Activated naive CD8-positive, alpha-beta T cell treated with anti-CD3 and anti-CD28 coated beads, Interleukin-2, amount 10 ng/mL, durations not matched to agents 7 days and 5 days (primary cell): ENCODE measurements around the gene FNTB. TPM values are rescaled to one million over a fixed set of nuclear protein-coding genes. Genes with fewer than 3 reads are reported as not detected.
A peak's percentile ranks its signal among the peaks of the same experiment; 100 is the strongest.

ENCODE experiments used
- ATAC-seq: fragments of 150-1000 bp; cut with Tn5 transposase; one replicate; pipeline ENCODE4 v1.10.0; 2021; ENCODE audit warnings: low read depth, moderate library complexity
- POLR2A ChIA-PET: fragments of 350-600 bp; sonication (Branson Sonifier 250); formaldehyde crosslinking; loops from one replicate; lab custom pipeline; 2021; ENCODE audit warnings: antibody characterized with exemption; lab: Charles Lee
- DNase-seq: peaks from one replicate; pipeline ENCODE4 v3.0.0; 2021
- H3K27ac Mint-ChIP-seq: one replicate; pipeline ENCODE4 v1.8.0; 2022; ENCODE audit warnings: mild to moderate bottlenecking, mixed read lengths
- H3K27me3 Mint-ChIP-seq: one replicate; pipeline ENCODE4 v1.8.0; 2022; ENCODE audit warnings: mild to moderate bottlenecking, moderate library complexity, mixed read lengths
- H3K36me3 Mint-ChIP-seq: one replicate; pipeline ENCODE4 v1.8.0; 2021; ENCODE audit warnings: mild to moderate bottlenecking, mixed read lengths
- H3K4me1 Mint-ChIP-seq: one replicate; pipeline ENCODE4 v1.8.0; 2021; ENCODE audit warnings: mixed read lengths
- H3K4me3 Mint-ChIP-seq: one replicate; pipeline ENCODE4 v1.8.0; 2022; ENCODE audit warnings: mild to moderate bottlenecking, moderate library complexity, mixed read lengths
- H3K9me3 Mint-ChIP-seq: one replicate; pipeline ENCODE4 v1.8.0; 2021; ENCODE audit warnings: mixed read lengths
- total RNA-seq, 2 experiments: library from RNA; stranded (reverse); gene quantifications; one replicate each; pipeline ENCODE4 v1.2.3, GENCODE V29; 2021

FNTB gene
- 10 to 100 TPM; 15.8 to 17.8 TPM for total RNA-seq

GRCh38 chr14:64986648-64987437 is at the start of gene FNTB:
TSS of gene FNTB (plus strand) at chr14:64986895. CDS start at chr14:64986954, 59 bp downstream.
- H3K4me1 Mint-ChIP-seq, result peaks cover 36% of the 10 kb centered on the region
- ATAC-seq, result peak; percentile 96
- H3K9me3 Mint-ChIP-seq, result no peaks in the 10 kb centered on the region
- H3K36me3 Mint-ChIP-seq, result peaks cover 8% of the 10 kb centered on the region
- peak within 1 kb of the TSS; percentile 97 for H3K27ac Mint-ChIP-seq
- peak; percentile 93 for DNase-seq
- H3K27me3 Mint-ChIP-seq, result peaks cover 19% of the 10 kb centered on the region
- peak within 1 kb of the TSS; percentile 97 for H3K4me3 Mint-ChIP-seq
- POLR2A ChIA-PET, result interaction anchor here (0.6 to 1.5 kb wide), 4 partner anchors 33 to 425 kb away, joined by 3 to 5 read pairs (median 5); partner anchors contain the start of genes CHURC1 and MAX

- no peak for ATAC-seq
- Mint-ChIP-seq H3K27ac (no peak overlapping the region), H3K27me3 (no peaks in the 10 kb centered on the region), H3K4me3 (no peak overlapping the region), H3K4me1 (peaks cover 24% of the 10 kb centered on the region), H3K36me3 (peaks cover 40% of the 10 kb centered on the region), H3K9me3 (no peaks in the 10 kb centered on the region)
- POLR2A ChIA-PET, result interaction anchor here (0.7 kb wide), 1 partner anchor 22 kb away, joined by 3 read pairs; no protein-coding TSS in a partner anchor
- no peak for DNase-seq
Observed at GRCh38 chr14:64937171-64937820, 49.4 kb upstream of the FNTB start.

GRCh38 chr14:64937821-64938193 is 48.9 kb upstream of the FNTB start:
- H3K27me3 Mint-ChIP-seq, result no peaks in the 10 kb centered on the region
- peaks cover 36% of the 10 kb centered on the region for H3K36me3 Mint-ChIP-seq
- POLR2A ChIA-PET, result no interaction called here
- DNase-seq (no peak), ATAC-seq (no peak)
- H3K4me3 Mint-ChIP-seq, result no peak overlapping the region
- no peaks in the 10 kb centered on the region for H3K9me3 Mint-ChIP-seq
- peaks cover 27% of the 10 kb centered on the region for H3K4me1 Mint-ChIP-seq
- peak overlapping the region; percentile 17 for H3K27ac Mint-ChIP-seq

- DNase-seq (no peak), ATAC-seq (no peak)
- Mint-ChIP-seq H3K4me1 (peaks cover 40% of the 10 kb centered on the region), H3K36me3 (peaks cover 34% of the 10 kb centered on the region), H3K27me3 (no peaks in the 10 kb centered on the region), H3K27ac (peak overlapping the region; percentile 1), H3K9me3 (no peaks in the 10 kb centered on the region), H3K4me3 (no peak overlapping the region)
- POLR2A ChIA-PET, result interaction anchor here (0.9 to 1.2 kb wide), 2 partner anchors 11 to 25 kb away, joined by 4 to 5 read pairs; partner anchors contain the start of gene CHURC1
Observed at GRCh38 chr14:64938972-64939816, 47.5 kb upstream of the FNTB start.

GRCh38 chr14:64939817-64940190 is 46.9 kb upstream of the FNTB start:
- Mint-ChIP-seq H3K4me3 (no peak overlapping the region), H3K4me1 (peaks cover 41% of the 10 kb centered on the region), H3K9me3 (no peaks in the 10 kb centered on the region), H3K36me3 (peaks cover 32% of the 10 kb centered on the region), H3K27ac (no peak overlapping the region), H3K27me3 (no peaks in the 10 kb centered on the region)
- ATAC-seq, result no peak
- POLR2A ChIA-PET, result no interaction called here
- no peak for DNase-seq

GRCh38 chr14:64940336-64940910 is 46.3 kb upstream of the FNTB start:
- Mint-ChIP-seq H3K4me3 (no peak overlapping the region), H3K9me3 (no peaks in the 10 kb centered on the region), H3K36me3 (peaks cover 32% of the 10 kb centered on the region), H3K4me1 (peaks cover 38% of the 10 kb centered on the region), H3K27me3 (no peaks in the 10 kb centered on the region), H3K27ac (peak overlapping the region; percentile 52)
- POLR2A ChIA-PET, result no interaction called here
- ATAC-seq, result no peak
- DNase-seq, result no peak

- Mint-ChIP-seq H3K4me3 (no peak within 1 kb of the TSS), H3K27me3 (no peaks in the 10 kb centered on the region), H3K36me3 (peaks cover 34% of the 10 kb centered on the region), H3K4me1 (peaks cover 39% of the 10 kb centered on the region), H3K9me3 (no peaks in the 10 kb centered on the region), H3K27ac (peak within 1 kb of the TSS; percentile 50)
- POLR2A ChIA-PET, result interaction anchor here (0.7 kb wide), 1 partner anchor 15 kb away, joined by 3 read pairs; no protein-coding TSS in a partner anchor
- ATAC-seq (no peak), DNase-seq (no peak)
Observed at GRCh38 chr14:64942531-64943111, 44.1 kb upstream of the FNTB start, which contains the start of gene GPX2. TSS of gene GPX2 (minus strand) at chr14:64942745. CDS start at chr14:64942726, 19 bp downstream.

- no peak for ATAC-seq
- Mint-ChIP-seq H3K36me3 (peaks cover 30% of the 10 kb centered on the region), H3K9me3 (no peaks in the 10 kb centered on the region), H3K4me1 (peaks cover 34% of the 10 kb centered on the region), H3K27me3 (no peaks in the 10 kb centered on the region), H3K27ac (peak overlapping the region; percentile 50), H3K4me3 (no peak overlapping the region)
- POLR2A ChIA-PET, result interaction anchor here (1.4 kb wide), 1 partner anchor 27 kb away, joined by 3 read pairs; no protein-coding TSS in a partner anchor
- DNase-seq, result no peak
Observed at GRCh38 chr14:64943556-64943955, 43.1 kb upstream of the FNTB start.

- Mint-ChIP-seq H3K36me3 (peaks cover 25% of the 10 kb centered on the region), H3K4me3 (no peak overlapping the region), H3K4me1 (peaks cover 34% of the 10 kb centered on the region), H3K9me3 (no peaks in the 10 kb centered on the region), H3K27me3 (no peaks in the 10 kb centered on the region), H3K27ac (no peak overlapping the region)
- ATAC-seq (no peak), DNase-seq (no peak)
- POLR2A ChIA-PET, result interaction anchor here (1.4 kb wide), 1 partner anchor 27 kb away, joined by 3 read pairs; no protein-coding TSS in a partner anchor
Observed at GRCh38 chr14:64944041-64944440, 42.7 kb upstream of the FNTB start.

- ATAC-seq (no peak), DNase-seq (no peak)
- H3K27ac Mint-ChIP-seq, result no peak overlapping the region
- peaks cover 27% of the 10 kb centered on the region for H3K36me3 Mint-ChIP-seq
- no peak overlapping the region for H3K4me3 Mint-ChIP-seq
- H3K9me3 Mint-ChIP-seq, result no peaks in the 10 kb centered on the region
- POLR2A ChIA-PET, result no interaction called here
- peaks cover 33% of the 10 kb centered on the region for H3K4me1 Mint-ChIP-seq
- no peaks in the 10 kb centered on the region for H3K27me3 Mint-ChIP-seq
Observed at GRCh38 chr14:64944861-64945260, 41.8 kb upstream of the FNTB start.

GRCh38 chr14:64945431-64946178 is 41.1 kb upstream of the FNTB start:
- Mint-ChIP-seq H3K4me1 (peaks cover 31% of the 10 kb centered on the region), H3K4me3 (no peak overlapping the region), H3K9me3 (no peaks in the 10 kb centered on the region), H3K27me3 (no peaks in the 10 kb centered on the region), H3K36me3 (peaks cover 24% of the 10 kb centered on the region), H3K27ac (no peak overlapping the region)
- POLR2A ChIA-PET, result no interaction called here
- ATAC-seq, result no peak
- no peak for DNase-seq
